IMR-90 (cell line): ENCODE results near the gene STOM. TPM values are rescaled to one million over a fixed set of nuclear protein-coding genes. Genes with fewer than 3 reads are reported as not detected.

Experiments used
- ATAC-seq: fragments of 200-7000 bp; cut with Tn5 transposase; 2 replicates; pipeline ENCODE4 v1.9.1; 2020; ENCODE audit warnings: low read depth, mild to moderate bottlenecking, moderate library complexity
- BruUV-seq: library from RNA; stranded (reverse); fragments of 400-500 nt; replicated peaks from 2 replicates; lab custom pipeline; 2021; lab: Mats Ljungman, UMichigan
- CTCF ChIA-PET: fragments of 300-600 bp; formaldehyde crosslinking; extraction: SDS; loops from one replicate; lab custom pipeline; 2021; ENCODE audit warnings: antibody characterized with exemption; lab: Yijun Ruan, JAX
- POLR2A ChIA-PET: fragments of 300-600 bp; sonication (Branson Sonifier 250); formaldehyde crosslinking; loops from one replicate; lab custom pipeline; 2022; ENCODE audit warnings: antibody characterized with exemption; ENCODE audit not compliant: unreplicated experiment; lab: Charles Lee
- DNase-seq: peaks from one replicate; pipeline ENCODE4 v3.0.0; 2013
- H2AFZ ChIP-seq: replicated peaks from 2 replicates; pipeline ENCODE3; 2013; ENCODE audit warnings: low read length, mild to moderate bottlenecking; ENCODE audit not compliant: poor library complexity
- H2AK5ac ChIP-seq: 2 replicates; pipeline ENCODE4 v1.6.1; 2013; ENCODE audit warnings: low read depth, low read length, inconsistent platforms
- H2AK9ac ChIP-seq: replicated peaks from 2 replicates; pipeline ENCODE3; 2013; ENCODE audit warnings: mild to moderate bottlenecking, low read depth, low read length, moderate library complexity; ENCODE audit not compliant: poor library complexity
- H2BK120ac ChIP-seq: 2 replicates; pipeline ENCODE4 v1.6.1; 2013; ENCODE audit warnings: low read depth, low read length, inconsistent platforms
- H2BK15ac ChIP-seq: 3 replicates; pipeline ENCODE4 v1.6.1; 2013; ENCODE audit warnings: low read depth, low read length, inconsistent platforms
- H2BK20ac ChIP-seq: 2 replicates; pipeline ENCODE4 v1.6.1; 2013; ENCODE audit warnings: low read depth, mild to moderate bottlenecking, inconsistent platforms, low read length, moderate library complexity
- H2BK5ac ChIP-seq: 2 replicates; pipeline ENCODE4 v1.6.1; 2013; ENCODE audit warnings: mild to moderate bottlenecking, low read depth, low read length, inconsistent platforms; ENCODE audit not compliant: poor library complexity, severe bottlenecking
- H3K14ac ChIP-seq: replicated peaks from 2 replicates; pipeline ENCODE4 v1.6.1; 2013; ENCODE audit warnings: low read depth, low read length, inconsistent platforms
- H3K18ac ChIP-seq: 2 replicates; pipeline ENCODE4 v1.6.1; 2013; ENCODE audit warnings: low read depth, low read length, control low read depth
- H3K23ac ChIP-seq: 2 replicates; pipeline ENCODE4 v1.6.1; 2013; ENCODE audit warnings: low read depth, low read length, inconsistent platforms
- H3K27ac ChIP-seq: 2 replicates; pipeline ENCODE4 v1.5.1; 2013; ENCODE audit warnings: mild to moderate bottlenecking, control low read depth, low read length; ENCODE audit not compliant: insufficient read depth
- H3K27me3 ChIP-seq: 2 replicates; pipeline ENCODE4 v1.6.1; 2013; ENCODE audit warnings: low read length; ENCODE audit not compliant: control insufficient read depth, insufficient read depth
- H3K36me3 ChIP-seq: 2 replicates; pipeline ENCODE4 v1.6.1; 2013; ENCODE audit warnings: low read length, mixed read lengths; ENCODE audit not compliant: control insufficient read depth, insufficient read depth
- H3K4ac ChIP-seq: 2 replicates; pipeline ENCODE4 v1.6.1; 2013; ENCODE audit warnings: low read depth, low read length, inconsistent platforms
- H3K4me1 ChIP-seq: 2 replicates; pipeline ENCODE4 v1.6.1; 2013; ENCODE audit warnings: low read length, mixed read lengths; ENCODE audit not compliant: control insufficient read depth, insufficient read depth
- H3K4me2 ChIP-seq: 2 replicates; pipeline ENCODE4 v1.6.1; 2013; ENCODE audit warnings: low read depth, mild to moderate bottlenecking, control low read depth, low read length, moderate library complexity
- H3K4me3 ChIP-seq: 2 replicates; pipeline ENCODE4 v1.5.1; 2013; ENCODE audit warnings: low read depth, mild to moderate bottlenecking, control low read depth, low read length, moderate library complexity; ENCODE audit not compliant: insufficient read depth
- H3K56ac ChIP-seq: 2 replicates; pipeline ENCODE4 v1.6.1; 2013; ENCODE audit warnings: low read length, inconsistent platforms; ENCODE audit not compliant: insufficient read depth; ENCODE audit errors: extremely low read depth
- H3K79me1 ChIP-seq, 2 experiments: 2 replicates each; pipeline ENCODE4 v1.6.1; 2013; ENCODE audit warnings: low read length in 2 of 2, inconsistent platforms in 1 of 2, low read depth in 1 of 2
- H3K9ac ChIP-seq: 2 replicates; pipeline ENCODE4 v1.6.1; 2013; ENCODE audit warnings: low read depth, low read length, control low read depth
- H3K9me1 ChIP-seq: 2 replicates; pipeline ENCODE4 v1.6.1; 2013; ENCODE audit warnings: low read length, inconsistent platforms; ENCODE audit not compliant: insufficient read depth
- H3K9me3 ChIP-seq: 2 replicates; pipeline ENCODE4 v1.6.1; 2013; ENCODE audit warnings: low read length; ENCODE audit not compliant: control insufficient read depth, insufficient read depth
- H4K20me1 ChIP-seq: 2 replicates; pipeline ENCODE4 v1.6.1; 2013; ENCODE audit warnings: low read length, inconsistent platforms; ENCODE audit not compliant: insufficient read depth
- H4K5ac ChIP-seq: 2 replicates; pipeline ENCODE4 v1.6.1; 2013; ENCODE audit warnings: mild to moderate bottlenecking, low read depth, low read length, control low read depth
- H4K8ac ChIP-seq, 2 experiments: 2 replicates each; pipeline ENCODE4 v1.6.1; 2013; ENCODE audit warnings: low read depth in 2 of 2, low read length in 2 of 2, control low read depth in 1 of 2, inconsistent platforms in 1 of 2
- H4K91ac ChIP-seq: 2 replicates; pipeline ENCODE4 v1.6.1; 2013; ENCODE audit warnings: low read depth, low read length, inconsistent platforms; ENCODE audit not compliant: insufficient read depth
- BHLHE40 ChIP-seq: fragments of 150-350 bp; IDR thresholded peaks from 2 replicates; pipeline ENCODE4 v1.6.1; 2016; ENCODE audit warnings: mild to moderate bottlenecking, low read depth, low read length
- CEBPB ChIP-seq: IDR thresholded peaks from 2 replicates; pipeline ENCODE4 v1.6.1; 2012; ENCODE audit warnings: low read depth, low read length, improper control_type of control experiment
- CHD1 ChIP-seq: IDR thresholded peaks from 2 replicates; pipeline ENCODE4 v1.6.1; 2012; ENCODE audit warnings: low read depth, low read length, improper control_type of control experiment
- MAFK ChIP-seq: IDR thresholded peaks from 2 replicates; pipeline ENCODE4 v1.6.1; 2012; ENCODE audit warnings: low read depth, low read length, improper control_type of control experiment
- MAZ ChIP-seq: IDR thresholded peaks from 2 replicates; pipeline ENCODE4 v1.6.1; 2012; ENCODE audit warnings: low read depth, mild to moderate bottlenecking, low read length, improper control_type of control experiment, moderate library complexity, borderline replicate concordance
- NFE2L2 ChIP-seq: fragments of 150-350 bp; IDR thresholded peaks from 2 replicates; pipeline ENCODE4 v1.6.1; 2016; ENCODE audit warnings: low read depth, mild to moderate bottlenecking, low read length
- POLR2A ChIP-seq: IDR thresholded peaks from 2 replicates; pipeline ENCODE4 v1.6.1; 2012; ENCODE audit warnings: mild to moderate bottlenecking, low read depth, low read length
- RAD21 ChIP-seq: IDR thresholded peaks from 2 replicates; pipeline ENCODE4 v1.6.1; 2012; ENCODE audit warnings: low read length, improper control_type of control experiment
- RCOR1 ChIP-seq: IDR thresholded peaks from 2 replicates; pipeline ENCODE4 v1.6.1; 2012; ENCODE audit warnings: mild to moderate bottlenecking, low read length, improper control_type of control experiment; ENCODE audit not compliant: insufficient replicate concordance
- RFX5 ChIP-seq: IDR thresholded peaks from 2 replicates; pipeline ENCODE4 v1.8.0; 2012; ENCODE audit warnings: low read depth, mild to moderate bottlenecking, low read length, moderate library complexity
- SMC3 ChIP-seq: fragments of 150-350 bp; IDR thresholded peaks from 2 replicates; pipeline ENCODE4 v1.6.1; 2016; ENCODE audit warnings: low read depth, mild to moderate bottlenecking, antibody characterized with exemption, low read length, moderate library complexity
- WGBS, 2 experiments: methylation state at CpG; one replicate each; pipeline versions ENCODE4 v1.1.5 to v1.1.7; 2013; ENCODE audit warnings: missing lambda C conversion rate in 2 of 2; ENCODE audit not compliant: insufficient read length in 1 of 2; ENCODE audit errors: extremely low coverage in 2 of 2; 5-methylcytosine and 5-hydroxymethylcytosine counted together
- dilution Hi-C: fragments of 300-500 bp; cut with HindIII; formaldehyde crosslinking; loops from one replicate; pipeline ENCODE4 v1.14.3; 2018; ENCODE audit warnings: low sequenced_read_pairs; ENCODE audit not compliant: unreplicated experiment
- in situ Hi-C: fragments of 300-500 bp; cut with MboI; formaldehyde crosslinking; loops from 3 replicates; pipeline ENCODE4 v1.14.3; 2019; ENCODE audit warnings: low sequenced_read_pairs, inconsistent platforms, mixed read lengths
- intact Hi-C: fragments of 100-400 bp; cut with micrococcal nuclease; formaldehyde crosslinking; loops from 2 replicates; pipeline ENCODE4 v1.10.0; 2022
- polyA plus RNA-seq, 3 experiments: library from polyadenylated mRNA; depleted of rRNA; stranded (reverse); fragments of >200 nt; gene quantifications; 2 replicates each; pipeline ENCODE4 v1.2.3, GENCODE V29; 2012; ENCODE audit warnings: low replicate concordance in 1 of 3
- total RNA-seq: library from RNA; depleted of rRNA; stranded (reverse); fragments of >200 nt; gene quantifications from 2 replicates; pipeline ENCODE4 v1.2.3, GENCODE V29; 2012
- TF ChIP-seq, protein P1 (sequence below): fragments of 150-350 bp; IDR thresholded peaks from 2 replicates; pipeline ENCODE4 v1.6.1; 2016; ENCODE audit warnings: low read depth, mild to moderate bottlenecking, low read length, moderate library complexity, borderline replicate concordance
- TF ChIP-seq, protein P2 (sequence below): fragments of 150-350 bp; IDR thresholded peaks from 2 replicates; pipeline ENCODE4 v1.6.1; 2017; ENCODE audit warnings: mild to moderate bottlenecking, antibody characterized with exemption, low read length, low read depth
- TF ChIP-seq, protein P3 (sequence below): conservative IDR thresholded peaks from 2 replicates; pipeline ENCODE4 v1.5.1; 2012; ENCODE audit warnings: mild to moderate bottlenecking, low read depth, low read length, improper control_type of control experiment

The STOM gene
- total and polyA plus RNA-seq, 2 of the 4 experiments (the other 2 are of a cell fraction), result 78.4 to 84.8 TPM

- Histone ChIP-seq H3K79me1 (peaks cover 19 to 55% of the 10 kb centered on the region in 2 experiments), H3K14ac (no peak overlapping the region), H3K4me3 (no peak overlapping the region), H3K56ac (no peak overlapping the region), H4K5ac (no peak overlapping the region), H2BK120ac (no peak overlapping the region), H3K27me3 (no peaks in the 10 kb centered on the region), H3K9me3 (no peaks in the 10 kb centered on the region), H2BK5ac (no peak overlapping the region), H3K4me2 (no peak overlapping the region), H4K20me1 (no peaks in the 10 kb centered on the region; the same call in 1 of the 2 replicates), H3K36me3 (peaks cover 85% of the 10 kb centered on the region), H3K9me1 (peaks cover 42% of the 10 kb centered on the region), H2BK20ac (no peak overlapping the region), H3K4ac (no peak overlapping the region), H2AK5ac (peak overlapping the region; percentile 27; the same call in 1 of the 2 replicates), H2AK9ac (no peak overlapping the region), H3K23ac (no peak overlapping the region), H3K18ac (no peak overlapping the region), H2BK15ac (no peak overlapping the region), H3K4me1 (peaks cover 11% of the 10 kb centered on the region), H4K8ac (no peak overlapping the region), H3K9ac (no peak overlapping the region), H4K91ac (no peak overlapping the region), H3K27ac (no peak overlapping the region), H2AFZ (no peak overlapping the region)
- POLR2A ChIA-PET, result no interaction called here
- no peak for DNase-seq
- dilution Hi-C loops (no loop called here), intact Hi-C loops (no loop called here), in situ Hi-C loops (no loop called here)
- CTCF ChIA-PET, result no interaction called here
- no peak for TF ChIP-seq MAZ
- no peak for TF ChIP-seq RFX5
- TF ChIP-seq, protein P1, sequence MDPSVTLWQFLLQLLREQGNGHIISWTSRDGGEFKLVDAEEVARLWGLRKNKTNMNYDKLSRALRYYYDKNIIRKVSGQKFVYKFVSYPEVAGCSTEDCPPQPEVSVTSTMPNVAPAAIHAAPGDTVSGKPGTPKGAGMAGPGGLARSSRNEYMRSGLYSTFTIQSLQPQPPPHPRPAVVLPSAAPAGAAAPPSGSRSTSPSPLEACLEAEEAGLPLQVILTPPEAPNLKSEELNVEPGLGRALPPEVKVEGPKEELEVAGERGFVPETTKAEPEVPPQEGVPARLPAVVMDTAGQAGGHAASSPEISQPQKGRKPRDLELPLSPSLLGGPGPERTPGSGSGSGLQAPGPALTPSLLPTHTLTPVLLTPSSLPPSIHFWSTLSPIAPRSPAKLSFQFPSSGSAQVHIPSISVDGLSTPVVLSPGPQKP, result no peak
- TF ChIP-seq, protein P2, sequence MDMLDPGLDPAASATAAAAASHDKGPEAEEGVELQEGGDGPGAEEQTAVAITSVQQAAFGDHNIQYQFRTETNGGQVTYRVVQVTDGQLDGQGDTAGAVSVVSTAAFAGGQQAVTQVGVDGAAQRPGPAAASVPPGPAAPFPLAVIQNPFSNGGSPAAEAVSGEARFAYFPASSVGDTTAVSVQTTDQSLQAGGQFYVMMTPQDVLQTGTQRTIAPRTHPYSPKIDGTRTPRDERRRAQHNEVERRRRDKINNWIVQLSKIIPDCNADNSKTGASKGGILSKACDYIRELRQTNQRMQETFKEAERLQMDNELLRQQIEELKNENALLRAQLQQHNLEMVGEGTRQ, result no peak
- TF ChIP-seq CEBPB, result no peak
- TF ChIP-seq MAFK, result no peak
- no peak for TF ChIP-seq RCOR1
- TF ChIP-seq POLR2A, result no peak
- TF ChIP-seq CHD1, result no peak
- no peak for TF ChIP-seq BHLHE40
- no peak for TF ChIP-seq RAD21
- no peak for TF ChIP-seq SMC3
- TF ChIP-seq, protein P3, sequence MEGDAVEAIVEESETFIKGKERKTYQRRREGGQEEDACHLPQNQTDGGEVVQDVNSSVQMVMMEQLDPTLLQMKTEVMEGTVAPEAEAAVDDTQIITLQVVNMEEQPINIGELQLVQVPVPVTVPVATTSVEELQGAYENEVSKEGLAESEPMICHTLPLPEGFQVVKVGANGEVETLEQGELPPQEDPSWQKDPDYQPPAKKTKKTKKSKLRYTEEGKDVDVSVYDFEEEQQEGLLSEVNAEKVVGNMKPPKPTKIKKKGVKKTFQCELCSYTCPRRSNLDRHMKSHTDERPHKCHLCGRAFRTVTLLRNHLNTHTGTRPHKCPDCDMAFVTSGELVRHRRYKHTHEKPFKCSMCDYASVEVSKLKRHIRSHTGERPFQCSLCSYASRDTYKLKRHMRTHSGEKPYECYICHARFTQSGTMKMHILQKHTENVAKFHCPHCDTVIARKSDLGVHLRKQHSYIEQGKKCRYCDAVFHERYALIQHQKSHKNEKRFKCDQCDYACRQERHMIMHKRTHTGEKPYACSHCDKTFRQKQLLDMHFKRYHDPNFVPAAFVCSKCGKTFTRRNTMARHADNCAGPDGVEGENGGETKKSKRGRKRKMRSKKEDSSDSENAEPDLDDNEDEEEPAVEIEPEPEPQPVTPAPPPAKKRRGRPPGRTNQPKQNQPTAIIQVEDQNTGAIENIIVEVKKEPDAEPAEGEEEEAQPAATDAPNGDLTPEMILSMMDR, result no peak
- TF ChIP-seq NFE2L2, result no peak
- no TSS peak for BruUV-seq
- 89% methylated on average over 3 of the region's 8 CpGs; no CpG with 5 or more reads in 1 of the 2 experiments for WGBS, 2 experiments
- ATAC-seq, result no peak
These were observed 41.6 kb downstream of the STOM start for GRCh38 chr9:121328476-121328875.
